ENCODE results near the gene GNG12.

- TF ChIP-seq POLR2A (IDR thresholded peaks at IDR 0.05) = no peak
- no peak for TF ChIP-seq CTCF (IDR thresholded peaks at IDR 0.05)
Measured at GRCh38 chr1:67812226-67812625, 21.0 kb downstream of the GNG12 start.
